ENCODE measurements around the gene NXT1. TPM values are rescaled to one million over a fixed set of nuclear protein-coding genes. Genes with fewer than 3 reads are reported as not detected.

NXT1 gene
- total and polyA plus RNA-seq, 10 of the 15 experiments (the other 5 are each of a cell fraction or from before 2014, with no cell fraction given): 10.2 to 66.7 (median 44.0) TPM

DNA sequence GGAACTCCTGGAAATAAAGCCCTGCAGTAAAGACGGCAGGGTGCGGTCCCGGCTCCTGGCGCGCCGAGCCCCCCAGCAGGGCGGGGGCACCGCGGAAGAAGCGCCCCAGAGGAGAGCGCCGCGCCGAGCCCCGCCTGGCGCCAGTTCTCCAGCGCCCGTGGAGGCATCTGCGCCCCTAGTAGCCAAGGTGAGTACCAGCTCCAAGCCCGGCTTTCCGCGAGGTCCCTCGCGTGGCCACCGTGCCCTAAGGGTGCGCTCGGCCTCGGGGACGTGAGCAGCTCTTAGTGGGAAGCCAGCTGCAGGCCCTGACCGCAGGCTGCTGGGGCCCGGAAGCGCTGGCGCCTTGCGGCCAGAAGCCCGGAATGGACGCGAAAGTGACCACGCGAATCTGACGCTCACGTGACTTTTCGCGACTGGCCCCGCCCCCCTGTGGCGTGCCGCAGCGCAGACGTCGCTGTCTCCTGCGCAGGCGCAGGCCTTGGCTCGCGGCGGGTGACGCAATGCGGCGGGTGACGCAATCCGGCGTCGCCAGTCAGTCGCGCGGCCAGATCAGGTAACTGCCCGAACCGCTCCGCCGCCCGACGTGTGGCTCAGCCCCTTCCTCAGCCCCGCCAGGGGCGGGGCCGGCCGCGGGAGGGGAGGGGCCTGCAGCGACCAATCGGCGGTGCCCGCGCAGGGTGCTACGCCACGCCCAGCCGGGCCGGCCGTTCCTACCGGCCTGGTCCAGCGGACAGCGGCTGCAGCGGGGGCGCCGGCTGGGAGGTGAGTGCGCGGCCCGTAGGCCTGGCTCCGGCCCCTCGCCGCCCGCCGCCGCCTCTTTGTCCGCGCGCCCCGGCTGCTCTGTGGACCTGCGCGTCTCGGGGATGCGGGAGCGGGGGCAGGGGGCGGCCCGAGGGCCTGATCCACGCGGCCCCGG lies 11.1 kb downstream of the NXT1 start, which contains the start of gene GZF1 (continued):
- TF ChIP-seq, protein P1, sequence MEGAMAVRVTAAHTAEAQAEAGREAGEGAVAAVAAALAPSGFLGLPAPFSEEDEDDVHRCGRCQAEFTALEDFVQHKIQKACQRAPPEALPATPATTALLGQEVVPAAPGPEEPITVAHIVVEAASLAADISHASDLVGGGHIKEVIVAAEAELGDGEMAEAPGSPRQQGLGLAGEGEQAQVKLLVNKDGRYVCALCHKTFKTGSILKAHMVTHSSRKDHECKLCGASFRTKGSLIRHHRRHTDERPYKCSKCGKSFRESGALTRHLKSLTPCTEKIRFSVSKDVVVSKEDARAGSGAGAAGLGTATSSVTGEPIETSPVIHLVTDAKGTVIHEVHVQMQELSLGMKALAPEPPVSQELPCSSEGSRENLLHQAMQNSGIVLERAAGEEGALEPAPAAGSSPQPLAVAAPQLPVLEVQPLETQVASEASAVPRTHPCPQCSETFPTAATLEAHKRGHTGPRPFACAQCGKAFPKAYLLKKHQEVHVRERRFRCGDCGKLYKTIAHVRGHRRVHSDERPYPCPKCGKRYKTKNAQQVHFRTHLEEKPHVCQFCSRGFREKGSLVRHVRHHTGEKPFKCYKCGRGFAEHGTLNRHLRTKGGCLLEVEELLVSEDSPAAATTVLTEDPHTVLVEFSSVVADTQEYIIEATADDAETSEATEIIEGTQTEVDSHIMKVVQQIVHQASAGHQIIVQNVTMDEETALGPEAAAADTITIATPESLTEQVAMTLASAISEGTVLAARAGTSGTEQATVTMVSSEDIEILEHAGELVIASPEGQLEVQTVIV (IDR thresholded peaks at IDR 0.05; ENCODE audit: borderline replicate concordance, partially characterized antibody): peak; percentile 93
- TF ChIP-seq, protein P2, sequence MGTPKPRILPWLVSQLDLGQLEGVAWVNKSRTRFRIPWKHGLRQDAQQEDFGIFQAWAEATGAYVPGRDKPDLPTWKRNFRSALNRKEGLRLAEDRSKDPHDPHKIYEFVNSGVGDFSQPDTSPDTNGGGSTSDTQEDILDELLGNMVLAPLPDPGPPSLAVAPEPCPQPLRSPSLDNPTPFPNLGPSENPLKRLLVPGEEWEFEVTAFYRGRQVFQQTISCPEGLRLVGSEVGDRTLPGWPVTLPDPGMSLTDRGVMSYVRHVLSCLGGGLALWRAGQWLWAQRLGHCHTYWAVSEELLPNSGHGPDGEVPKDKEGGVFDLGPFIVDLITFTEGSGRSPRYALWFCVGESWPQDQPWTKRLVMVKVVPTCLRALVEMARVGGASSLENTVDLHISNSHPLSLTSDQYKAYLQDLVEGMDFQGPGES (IDR thresholded peaks at IDR 0.05): 0 out of 2 replicates have a peak, but pooled peaks have one; percentile 15
- TF ChIP-seq EP300 (IDR thresholded peaks at IDR 0.05; ENCODE audit: borderline replicate concordance in 1 of 2, control insufficient read depth in 1 of 2, low read depth in 2 of 2, low read length in 2 of 2) (0 out of 4 replicates have a peak, but pooled peaks of 1 of the 2 experiments have one; percentile 42), EED (IDR thresholded peaks at IDR 0.05; ENCODE audit: low read depth) (no peak), SMAD5 (IDR thresholded peaks at IDR 0.05; ENCODE audit: low read depth) (peak; percentile 78; the same call in 1 of the 2 replicates), NFYA (IDR thresholded peaks at IDR 0.05; ENCODE audit: borderline replicate concordance, low read depth, low read length) (no peak), GATAD2B (conservative IDR thresholded peaks at IDR 0.05; ENCODE audit: low read depth) (peak; percentile 96), MYC (IDR thresholded peaks at IDR 0.05; ENCODE audit: insufficient read depth, insufficient read length, insufficient replicate concordance, low read length, severe bottlenecking) (no peak)
- TF ChIP-seq, protein P3, sequence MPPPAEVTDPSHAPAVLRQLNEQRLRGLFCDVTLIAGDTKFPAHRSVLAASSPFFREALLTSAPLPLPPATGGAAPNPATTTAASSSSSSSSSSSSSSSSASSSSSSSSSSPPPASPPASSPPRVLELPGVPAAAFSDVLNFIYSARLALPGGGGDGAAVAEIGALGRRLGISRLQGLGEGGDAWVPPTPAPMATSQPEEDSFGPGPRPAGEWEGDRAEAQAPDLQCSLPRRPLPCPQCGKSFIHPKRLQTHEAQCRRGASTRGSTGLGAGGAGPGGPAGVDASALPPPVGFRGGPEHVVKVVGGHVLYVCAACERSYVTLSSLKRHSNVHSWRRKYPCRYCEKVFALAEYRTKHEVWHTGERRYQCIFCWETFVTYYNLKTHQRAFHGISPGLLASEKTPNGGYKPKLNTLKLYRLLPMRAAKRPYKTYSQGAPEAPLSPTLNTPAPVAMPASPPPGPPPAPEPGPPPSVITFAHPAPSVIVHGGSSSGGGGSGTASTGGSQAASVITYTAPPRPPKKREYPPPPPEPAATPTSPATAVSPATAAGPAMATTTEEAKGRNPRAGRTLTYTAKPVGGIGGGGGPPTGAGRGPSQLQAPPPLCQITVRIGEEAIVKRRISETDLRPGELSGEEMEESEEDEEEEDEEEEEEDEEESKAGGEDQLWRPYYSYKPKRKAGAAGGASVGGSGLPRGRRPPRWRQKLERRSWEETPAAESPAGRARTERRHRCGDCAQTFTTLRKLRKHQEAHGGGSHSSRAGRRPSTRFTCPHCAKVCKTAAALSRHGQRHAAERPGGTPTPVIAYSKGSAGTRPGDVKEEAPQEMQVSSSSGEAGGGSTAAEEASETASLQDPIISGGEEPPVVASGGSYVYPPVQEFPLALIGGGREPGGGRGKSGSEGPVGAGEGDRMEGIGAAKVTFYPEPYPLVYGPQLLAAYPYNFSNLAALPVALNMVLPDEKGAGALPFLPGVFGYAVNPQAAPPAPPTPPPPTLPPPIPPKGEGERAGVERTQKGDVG (CRISPR knock-in tag; IDR thresholded peaks at IDR 0.05): no peak
- TF ChIP-seq, protein P4, sequence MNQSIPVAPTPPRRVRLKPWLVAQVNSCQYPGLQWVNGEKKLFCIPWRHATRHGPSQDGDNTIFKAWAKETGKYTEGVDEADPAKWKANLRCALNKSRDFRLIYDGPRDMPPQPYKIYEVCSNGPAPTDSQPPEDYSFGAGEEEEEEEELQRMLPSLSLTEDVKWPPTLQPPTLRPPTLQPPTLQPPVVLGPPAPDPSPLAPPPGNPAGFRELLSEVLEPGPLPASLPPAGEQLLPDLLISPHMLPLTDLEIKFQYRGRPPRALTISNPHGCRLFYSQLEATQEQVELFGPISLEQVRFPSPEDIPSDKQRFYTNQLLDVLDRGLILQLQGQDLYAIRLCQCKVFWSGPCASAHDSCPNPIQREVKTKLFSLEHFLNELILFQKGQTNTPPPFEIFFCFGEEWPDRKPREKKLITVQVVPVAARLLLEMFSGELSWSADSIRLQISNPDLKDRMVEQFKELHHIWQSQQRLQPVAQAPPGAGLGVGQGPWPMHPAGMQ (IDR thresholded peaks at IDR 0.05; ENCODE audit: borderline replicate concordance): no peak
- TF ChIP-seq, protein P5, sequence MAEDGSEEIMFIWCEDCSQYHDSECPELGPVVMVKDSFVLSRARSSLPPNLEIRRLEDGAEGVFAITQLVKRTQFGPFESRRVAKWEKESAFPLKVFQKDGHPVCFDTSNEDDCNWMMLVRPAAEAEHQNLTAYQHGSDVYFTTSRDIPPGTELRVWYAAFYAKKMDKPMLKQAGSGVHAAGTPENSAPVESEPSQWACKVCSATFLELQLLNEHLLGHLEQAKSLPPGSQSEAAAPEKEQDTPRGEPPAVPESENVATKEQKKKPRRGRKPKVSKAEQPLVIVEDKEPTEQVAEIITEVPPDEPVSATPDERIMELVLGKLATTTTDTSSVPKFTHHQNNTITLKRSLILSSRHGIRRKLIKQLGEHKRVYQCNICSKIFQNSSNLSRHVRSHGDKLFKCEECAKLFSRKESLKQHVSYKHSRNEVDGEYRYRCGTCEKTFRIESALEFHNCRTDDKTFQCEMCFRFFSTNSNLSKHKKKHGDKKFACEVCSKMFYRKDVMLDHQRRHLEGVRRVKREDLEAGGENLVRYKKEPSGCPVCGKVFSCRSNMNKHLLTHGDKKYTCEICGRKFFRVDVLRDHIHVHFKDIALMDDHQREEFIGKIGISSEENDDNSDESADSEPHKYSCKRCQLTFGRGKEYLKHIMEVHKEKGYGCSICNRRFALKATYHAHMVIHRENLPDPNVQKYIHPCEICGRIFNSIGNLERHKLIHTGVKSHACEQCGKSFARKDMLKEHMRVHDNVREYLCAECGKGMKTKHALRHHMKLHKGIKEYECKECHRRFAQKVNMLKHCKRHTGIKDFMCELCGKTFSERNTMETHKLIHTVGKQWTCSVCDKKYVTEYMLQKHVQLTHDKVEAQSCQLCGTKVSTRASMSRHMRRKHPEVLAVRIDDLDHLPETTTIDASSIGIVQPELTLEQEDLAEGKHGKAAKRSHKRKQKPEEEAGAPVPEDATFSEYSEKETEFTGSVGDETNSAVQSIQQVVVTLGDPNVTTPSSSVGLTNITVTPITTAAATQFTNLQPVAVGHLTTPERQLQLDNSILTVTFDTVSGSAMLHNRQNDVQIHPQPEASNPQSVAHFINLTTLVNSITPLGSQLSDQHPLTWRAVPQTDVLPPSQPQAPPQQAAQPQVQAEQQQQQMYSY (CRISPR knock-in tag; IDR thresholded peaks at IDR 0.05): peak; percentile 33; the same call in 1 of the 2 replicates
- TF ChIP-seq, protein P6, sequence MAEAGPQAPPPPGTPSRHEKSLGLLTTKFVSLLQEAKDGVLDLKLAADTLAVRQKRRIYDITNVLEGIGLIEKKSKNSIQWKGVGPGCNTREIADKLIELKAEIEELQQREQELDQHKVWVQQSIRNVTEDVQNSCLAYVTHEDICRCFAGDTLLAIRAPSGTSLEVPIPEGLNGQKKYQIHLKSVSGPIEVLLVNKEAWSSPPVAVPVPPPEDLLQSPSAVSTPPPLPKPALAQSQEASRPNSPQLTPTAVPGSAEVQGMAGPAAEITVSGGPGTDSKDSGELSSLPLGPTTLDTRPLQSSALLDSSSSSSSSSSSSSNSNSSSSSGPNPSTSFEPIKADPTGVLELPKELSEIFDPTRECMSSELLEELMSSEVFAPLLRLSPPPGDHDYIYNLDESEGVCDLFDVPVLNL (IDR thresholded peaks at IDR 0.05; ENCODE audit: low read depth, low read length): no peak

All from GM12878 (cell line).